Brain microvascular endothelial cell (primary cell): Measurements from ENCODE around the gene PACS1.

Source experiments
- DNase-seq: peaks from one replicate; pipeline ENCODE4 v3.0.0-alpha.2; 2020
- H3K27ac ChIP-seq: fragments of 250-450 bp; sonication (Bioruptor Pico); 2 replicates; pipeline ENCODE4 v1.5.1; 2020; ENCODE audit warnings: mild to moderate bottlenecking, moderate library complexity
- H3K27me3 ChIP-seq: fragments of 250-450 bp; sonication (Bioruptor Pico); replicated peaks from 2 replicates; pipeline ENCODE4 v1.5.1; 2020; ENCODE audit warnings: mild to moderate bottlenecking
- H3K36me3 ChIP-seq: fragments of 250-450 bp; sonication (Bioruptor Pico); replicated peaks from 2 replicates; pipeline ENCODE4 v1.5.1; 2020; ENCODE audit warnings: mild to moderate bottlenecking
- H3K4me3 ChIP-seq: 2 replicates; pipeline ENCODE4 v1.5.1; 2011; ENCODE audit warnings: low read depth, mild to moderate bottlenecking, control low read depth, low read length, moderate library complexity
- CTCF ChIP-seq: IDR thresholded peaks from 2 replicates; pipeline ENCODE4 v1.5.1; 2011; ENCODE audit warnings: low read depth, mild to moderate bottlenecking, moderate library complexity, low read length, control low read depth, inconsistent platforms; ENCODE audit errors: missing control alignments
- in situ Hi-C: cut with HindIII; loops from 2 replicates; pipeline ENCODE4 v1.10.0; 2017; ENCODE audit warnings: low sequenced_read_pairs, low pct_ligation_motif_present

Gene PACS1

GRCh38 chr11:66139817-66140404, 69.8 kb downstream of the PACS1 start:
- in situ Hi-C loops = no loop called here
- Histone ChIP-seq H3K27me3 (no peaks in the 10 kb centered on the region), H3K27ac (no peak overlapping the region), H3K36me3 (peaks cover 2% of the 10 kb centered on the region), H3K4me3 (no peak overlapping the region)
- TF ChIP-seq CTCF = no peak
- DNase-seq = no peak

GRCh38 chr11:66142370-66143263, 72.5 kb downstream of the PACS1 start:
- no peak for TF ChIP-seq CTCF
- peak; percentile 47 for DNase-seq
- Histone ChIP-seq H3K27me3 (no peaks in the 10 kb centered on the region), H3K27ac (peak overlapping the region; percentile 10), H3K4me3 (no peak overlapping the region), H3K36me3 (peaks cover 3% of the 10 kb centered on the region)
- in situ Hi-C loops = no loop called here

- DNase-seq = no peak
- H3K36me3 ChIP-seq = peaks cover 3% of the 10 kb centered on the region
- H3K27me3 ChIP-seq = no peaks in the 10 kb centered on the region
- no peak overlapping the region for H3K4me3 ChIP-seq
- no peak for TF ChIP-seq CTCF
- no peak overlapping the region for H3K27ac ChIP-seq
- in situ Hi-C loops = no loop called here
Observed at GRCh38 chr11:66143264-66143566, 73.1 kb downstream of the PACS1 start.

GRCh38 chr11:66143996-66144678, 74.1 kb downstream of the PACS1 start:
- H3K27ac ChIP-seq = no peak overlapping the region
- DNase-seq = no peak
- in situ Hi-C loops = no loop called here
- no peaks in the 10 kb centered on the region for H3K27me3 ChIP-seq
- no peak overlapping the region for H3K4me3 ChIP-seq
- H3K36me3 ChIP-seq = peaks cover 3% of the 10 kb centered on the region
- TF ChIP-seq CTCF = no peak

GRCh38 chr11:66146074-66146473, 76.0 kb downstream of the PACS1 start:
- no peak for DNase-seq
- TF ChIP-seq CTCF = no peak
- Histone ChIP-seq H3K27ac (no peak overlapping the region), H3K27me3 (no peaks in the 10 kb centered on the region), H3K36me3 (peaks cover 3% of the 10 kb centered on the region), H3K4me3 (no peak overlapping the region)
- in situ Hi-C loops = no loop called here
